Hematopoietic multipotent progenitor cell (in vitro differentiated cells): ENCODE results near the gene SALL1. TPM values are rescaled to one million over a fixed set of nuclear protein-coding genes. Genes with fewer than 3 reads are reported as not detected.

Source experiments
- DNase-seq, 3 donors: peaks; one replicate each; pipeline ENCODE4 v3.0.0-alpha.2; 2011 to 2015; ENCODE audit warnings: low read depth in 2 of 3, low spot score in 2 of 3
- total RNA-seq: library from RNA; depleted of rRNA; stranded (reverse); fragments of >200 nt; gene quantifications from one replicate; pipeline ENCODE4 v1.2.3, GENCODE V29; 2012

Gene SALL1
- total RNA-seq, 1 donor, result not detected

GRCh38 chr16:51157698-51158097, 6.6 kb upstream of the SALL1 start:
- DNase-seq, result no peak

GRCh38 chr16:51156807-51157200, 5.7 kb upstream of the SALL1 start:
- no peak for DNase-seq

- DNase-seq, result peak in 1 of 3 donors; percentile 26
These were observed 5.0 kb upstream of the SALL1 start for GRCh38 chr16:51155820-51156806.

DNA sequence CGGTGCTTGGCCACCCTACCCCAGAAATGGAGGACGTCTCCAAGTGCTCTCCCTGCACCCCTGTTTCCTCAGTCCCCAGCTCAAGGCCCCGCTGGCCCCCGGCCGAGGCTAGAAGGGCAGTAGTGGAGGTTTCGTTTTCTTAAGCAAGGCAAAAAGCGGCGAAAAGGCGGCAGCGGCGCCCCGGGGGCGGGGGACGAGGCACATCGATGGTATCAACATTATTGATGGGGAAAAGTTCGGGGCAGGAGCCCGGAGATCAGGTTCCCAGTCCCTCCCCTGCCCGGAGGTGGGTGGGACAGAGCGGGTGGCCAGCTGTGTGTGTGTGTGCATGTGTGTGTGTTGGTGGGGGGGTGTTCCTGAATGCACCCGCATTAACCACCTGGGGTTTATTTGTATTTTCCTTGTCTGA, 4.1 kb upstream of the SALL1 start:
- DNase-seq, result peak in 1 of 3 donors; percentile 28

DNA sequence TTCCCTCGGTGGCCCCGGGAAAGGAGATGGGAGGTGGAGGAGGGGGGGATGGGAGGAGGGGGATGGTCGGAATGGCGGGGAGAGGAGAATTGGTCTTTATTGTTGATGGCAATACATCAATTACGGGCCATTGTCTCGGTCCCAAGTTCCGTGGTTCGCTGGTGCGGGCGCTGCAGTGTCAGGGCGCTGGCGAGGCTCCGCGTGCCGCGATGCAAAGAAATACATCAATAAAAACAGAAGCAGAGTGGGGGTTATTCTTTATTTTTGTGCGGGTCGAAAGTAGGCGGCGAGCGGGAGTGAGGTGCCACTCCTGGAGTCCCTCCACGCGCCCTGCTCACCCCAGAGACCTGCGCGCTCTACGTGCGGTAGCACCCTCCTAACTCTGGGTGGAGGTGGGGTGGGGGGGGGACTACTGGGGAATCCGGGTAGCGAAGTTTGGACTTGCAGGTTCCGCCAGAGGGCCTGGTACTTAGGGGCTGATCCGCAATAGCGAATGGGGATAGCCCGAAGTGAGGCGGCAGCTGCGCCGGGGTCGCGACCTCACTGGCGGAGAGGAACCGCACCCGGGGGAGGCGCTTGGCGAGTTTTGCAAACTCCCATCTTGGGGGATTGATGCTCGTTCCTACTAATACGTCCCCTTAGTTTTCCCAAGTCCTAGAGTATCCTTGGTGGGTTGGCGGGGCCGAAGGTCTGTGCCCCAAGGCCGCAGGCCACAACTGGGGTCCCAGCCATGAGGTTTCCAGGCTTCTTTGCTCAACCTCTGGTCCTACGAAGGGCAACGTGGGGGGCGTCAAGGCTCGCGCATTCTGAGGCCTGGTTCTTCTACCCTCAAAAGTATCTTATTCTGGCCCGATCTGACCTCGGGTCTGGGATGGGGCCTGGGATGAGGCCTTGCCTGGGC, 3.5 kb upstream of the SALL1 start:
- no peak for DNase-seq

DNA sequence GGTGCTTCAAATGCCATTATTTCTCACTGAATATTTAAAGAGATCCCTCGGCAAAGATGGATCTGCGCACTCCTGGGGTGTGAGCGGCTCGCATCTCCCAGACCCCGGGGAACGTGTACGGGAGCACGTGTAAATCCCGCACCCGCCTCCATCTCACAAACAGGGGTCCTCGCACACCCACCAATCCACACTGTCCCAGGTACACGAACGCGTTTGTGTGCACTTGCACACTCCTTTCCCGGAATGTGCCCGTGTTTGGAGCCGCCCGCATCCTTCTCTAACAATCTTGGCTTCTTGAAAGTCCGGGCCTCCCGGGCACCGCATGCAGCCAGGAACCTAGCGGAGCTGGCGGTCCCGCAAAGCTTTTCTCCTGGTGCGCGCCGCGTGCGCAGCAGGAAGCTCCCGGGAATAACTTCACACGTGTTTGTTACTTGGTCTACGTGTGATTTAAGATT, 2.5 kb upstream of the SALL1 start:
- no peak for DNase-seq

- peak in 1 of 3 donors; percentile 14 for DNase-seq
These were observed 1.9 kb upstream of the SALL1 start for GRCh38 chr16:51152691-51153576.

GRCh38 chr16:51151961-51152663, 1.0 kb upstream of the SALL1 start:
- peak in 1 of 3 donors; percentile 13 for DNase-seq

DNA sequence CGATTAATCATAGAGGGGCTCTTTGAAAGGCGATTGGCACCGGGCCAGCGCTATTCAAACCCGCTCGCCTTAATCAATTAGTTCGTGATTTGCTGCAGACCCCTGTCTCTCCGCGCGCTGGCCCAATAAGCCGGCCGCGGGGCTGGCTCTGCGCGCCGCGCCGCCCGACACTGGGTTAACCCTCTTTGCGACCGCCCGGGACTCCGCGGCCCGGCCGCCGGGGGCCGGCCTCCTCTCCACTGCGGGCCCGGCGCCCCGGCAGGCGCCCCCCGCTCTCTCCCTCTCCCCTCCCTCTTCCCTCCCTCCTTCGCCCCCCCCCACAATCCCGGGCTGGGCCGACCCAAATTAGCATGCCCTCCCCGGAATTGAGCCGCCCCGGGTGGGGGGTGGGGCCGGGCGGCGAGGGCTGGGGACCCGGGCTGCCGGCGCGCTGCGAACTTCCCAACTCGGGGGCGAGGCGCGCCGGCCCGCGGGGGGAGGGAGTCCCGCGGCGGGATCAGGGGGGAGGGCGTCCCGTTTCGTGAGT, 428 bp upstream of the SALL1 start:
- no peak for DNase-seq

- no peak for DNase-seq
These were observed 744 bp downstream of the SALL1 start for GRCh38 chr16:51150165-51150887.

DNA sequence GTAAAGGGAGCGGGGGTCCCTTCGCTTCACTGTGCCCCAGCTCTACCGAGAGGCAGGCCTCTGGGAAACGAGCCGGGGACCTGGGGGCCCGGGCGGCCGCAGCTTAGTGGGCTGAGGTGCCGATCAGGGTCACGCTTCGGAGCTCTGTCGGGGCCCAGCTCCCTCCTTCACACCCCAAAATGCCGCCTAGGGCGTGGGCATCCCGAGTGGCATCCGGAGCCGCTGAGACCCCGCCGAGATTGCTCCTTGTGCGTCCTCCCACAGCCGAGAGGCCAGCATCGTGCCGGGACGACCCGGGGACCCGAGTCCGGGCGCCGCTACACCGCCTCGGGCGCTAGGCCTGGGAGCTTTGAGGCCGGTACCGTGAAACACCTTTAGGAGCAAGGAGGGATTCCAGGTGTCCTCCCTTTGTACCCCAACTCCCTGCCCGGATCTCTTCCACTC, 1.3 kb downstream of the SALL1 start:
- DNase-seq, result no peak

GRCh38 chr16:51149251-51149661, 1.8 kb downstream of the SALL1 start:
- no peak for DNase-seq

DNA sequence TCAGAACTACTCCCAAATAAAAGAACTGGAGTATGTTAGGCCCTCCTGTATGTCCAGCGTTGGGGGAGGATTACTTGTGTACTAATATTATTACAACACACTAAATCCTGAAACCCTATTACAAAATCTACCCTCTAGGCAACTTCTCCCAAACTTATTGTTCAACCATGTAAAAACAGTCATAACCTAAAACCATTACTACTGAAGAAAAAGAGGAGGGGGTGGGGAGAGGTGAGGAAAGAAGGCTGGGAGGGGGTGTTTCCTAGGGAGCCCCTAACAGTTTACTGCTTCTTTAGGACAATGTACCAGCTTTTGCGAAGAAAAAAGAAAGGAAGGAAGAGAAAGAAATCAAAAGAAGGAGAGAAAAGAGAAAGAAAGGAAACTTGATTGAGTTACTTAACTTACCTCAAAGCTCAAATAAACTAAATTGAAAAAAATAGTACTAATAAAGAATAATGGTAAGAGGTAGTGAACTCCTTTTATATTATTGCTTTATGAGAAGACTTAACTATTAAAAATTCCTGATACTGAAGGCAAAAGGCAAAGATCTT, 2.3 kb downstream of the SALL1 start:
- DNase-seq, result no peak

DNA sequence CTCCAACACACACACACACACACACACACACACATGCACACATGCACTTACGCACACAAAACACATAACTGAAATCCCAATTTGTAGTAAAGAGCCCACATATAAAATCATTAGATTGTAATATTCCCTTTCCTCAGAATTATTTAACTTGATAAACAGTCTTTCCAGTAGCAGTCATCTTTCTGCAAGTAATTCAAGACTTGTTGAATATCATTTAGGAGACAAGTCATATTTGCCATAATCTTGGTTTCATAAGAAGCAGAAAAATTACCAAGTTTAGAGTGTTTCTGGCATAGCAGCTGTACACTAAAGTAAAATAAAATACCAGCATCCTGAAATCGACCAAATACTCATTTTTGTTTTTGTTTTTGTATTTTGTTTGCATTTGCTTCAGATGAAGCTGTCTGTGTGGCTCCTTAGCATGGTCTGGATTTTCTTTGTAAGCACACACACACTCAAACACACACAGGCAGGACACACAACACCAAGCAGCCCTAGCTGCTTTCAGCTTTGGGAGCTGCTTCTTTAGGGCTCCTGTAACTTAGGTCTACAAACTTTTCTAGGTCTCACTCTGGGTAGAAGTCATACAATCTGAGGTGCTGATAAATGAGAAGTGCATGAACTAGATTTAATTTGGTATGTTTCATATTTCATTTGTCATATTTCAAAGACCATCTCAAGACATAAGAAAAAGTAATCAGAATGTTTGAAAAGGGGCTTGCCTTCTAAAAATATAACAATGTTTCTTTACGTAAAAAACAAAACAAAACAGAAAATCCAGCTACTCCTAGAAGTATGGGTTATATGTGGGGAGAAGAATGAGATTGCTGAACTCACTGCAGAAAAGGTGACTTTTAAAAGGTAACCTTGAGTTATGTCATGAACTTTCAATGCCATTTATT, 3.0 kb downstream of the SALL1 start:
- no peak for DNase-seq

DNA sequence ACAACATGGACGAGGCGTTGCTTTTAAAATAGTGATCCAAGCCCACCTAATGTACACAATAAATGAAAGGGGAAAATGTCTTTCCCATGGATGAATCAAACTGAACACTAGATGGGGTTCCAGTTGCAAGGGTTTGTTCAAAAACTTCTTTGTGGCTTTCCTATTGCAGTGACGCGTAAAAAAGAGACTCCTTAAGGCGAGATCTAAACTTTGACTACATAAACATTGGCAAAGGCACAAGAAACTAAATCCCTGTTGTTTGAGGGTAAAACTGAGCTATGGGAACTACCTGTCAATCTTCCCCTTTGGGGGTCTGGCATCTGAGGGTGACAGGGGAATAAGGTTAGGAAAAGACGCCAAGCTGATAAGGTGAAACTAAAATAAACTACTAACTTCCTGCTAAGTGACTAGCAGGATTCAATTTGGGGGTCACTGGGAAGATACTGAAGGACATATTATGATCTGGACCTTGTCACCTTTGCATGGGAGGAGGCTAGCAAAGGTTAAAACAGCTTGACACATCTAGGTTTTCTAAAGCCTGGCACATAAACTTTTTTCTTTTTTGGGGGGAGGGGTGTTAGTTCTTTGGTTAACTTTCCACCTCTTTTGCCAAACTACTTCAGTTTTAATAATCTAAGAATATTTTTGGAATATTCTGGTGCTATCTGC, 4.7 kb downstream of the SALL1 start:
- no peak for DNase-seq

DNA sequence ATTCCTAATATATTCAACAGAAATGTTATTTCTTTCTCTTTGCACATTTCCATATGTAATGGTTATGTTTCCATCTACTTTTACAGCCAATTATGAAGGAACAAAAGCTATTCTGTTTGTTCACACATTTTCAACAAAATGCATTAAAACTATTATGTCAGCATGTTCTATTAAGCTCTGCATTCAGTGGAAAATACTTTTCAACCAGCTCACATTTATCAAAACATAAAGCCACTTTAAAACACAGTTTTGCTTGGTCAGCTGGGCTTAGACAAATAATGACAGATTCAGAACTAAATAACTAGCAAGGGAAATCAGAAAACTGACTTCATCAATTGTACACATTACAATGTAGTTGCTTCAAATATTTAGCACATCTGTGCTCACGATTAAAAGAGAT, 6.9 kb downstream of the SALL1 start:
- no peak for DNase-seq
